ENCODE data around the gene ST8SIA2.

Gene ST8SIA2

GRCh38 chr15:92457471-92458041 is 63.9 kb downstream of the ST8SIA2 start:
- Histone ChIP-seq H3K36me3 (ENCODE audit: control insufficient read depth in 2 of 2, insufficient read depth in 1 of 2, low read length in 2 of 2) (no peaks in the 10 kb centered on the region), H3K4me3 (ENCODE audit: low read depth, low read length) (no peak overlapping the region), H3K4me1 (ENCODE audit: control insufficient read depth, insufficient read depth, low read length) (no peaks in the 10 kb centered on the region), H3K9me3 (ENCODE audit: control insufficient read depth, insufficient read depth, low read depth, low read length) (no peaks in the 10 kb centered on the region), H3K27ac (ENCODE audit: extremely low read depth, low read depth, low read length) (no peak overlapping the region)
- TF ChIP-seq ZNF747 (tag by site-specific recombination; IDR thresholded peaks at IDR 0.05): no peak
- TF ChIP-seq GLI4 (tag by site-specific recombination; IDR thresholded peaks at IDR 0.05): no peak
- TF ChIP-seq ZNF664 (tag by site-specific recombination; IDR thresholded peaks at IDR 0.05): no peak
- TF ChIP-seq ZNF510 (tag by site-specific recombination; IDR thresholded peaks at IDR 0.05; ENCODE audit: insufficient replicate concordance): no peak
- TF ChIP-seq ZNF391 (tag by site-specific recombination; IDR thresholded peaks at IDR 0.05; ENCODE audit: borderline replicate concordance, low read depth): no peak
- no peak for TF ChIP-seq CTCF (tag by site-specific recombination; IDR thresholded peaks at IDR 0.05)
- TF ChIP-seq, protein P1, sequence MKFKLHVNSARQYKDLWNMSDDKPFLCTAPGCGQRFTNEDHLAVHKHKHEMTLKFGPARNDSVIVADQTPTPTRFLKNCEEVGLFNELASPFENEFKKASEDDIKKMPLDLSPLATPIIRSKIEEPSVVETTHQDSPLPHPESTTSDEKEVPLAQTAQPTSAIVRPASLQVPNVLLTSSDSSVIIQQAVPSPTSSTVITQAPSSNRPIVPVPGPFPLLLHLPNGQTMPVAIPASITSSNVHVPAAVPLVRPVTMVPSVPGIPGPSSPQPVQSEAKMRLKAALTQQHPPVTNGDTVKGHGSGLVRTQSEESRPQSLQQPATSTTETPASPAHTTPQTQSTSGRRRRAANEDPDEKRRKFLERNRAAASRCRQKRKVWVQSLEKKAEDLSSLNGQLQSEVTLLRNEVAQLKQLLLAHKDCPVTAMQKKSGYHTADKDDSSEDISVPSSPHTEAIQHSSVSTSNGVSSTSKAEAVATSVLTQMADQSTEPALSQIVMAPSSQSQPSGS (tag by site-specific recombination; IDR thresholded peaks at IDR 0.05; ENCODE audit: low read depth): no peak
- TF ChIP-seq ZNF555 (tag by site-specific recombination; conservative IDR thresholded peaks at IDR 0.05): no peak
- TF ChIP-seq SCRT1 (tag by site-specific recombination; IDR thresholded peaks at IDR 0.05; ENCODE audit: borderline replicate concordance): no peak
- TF ChIP-seq, protein P2, sequence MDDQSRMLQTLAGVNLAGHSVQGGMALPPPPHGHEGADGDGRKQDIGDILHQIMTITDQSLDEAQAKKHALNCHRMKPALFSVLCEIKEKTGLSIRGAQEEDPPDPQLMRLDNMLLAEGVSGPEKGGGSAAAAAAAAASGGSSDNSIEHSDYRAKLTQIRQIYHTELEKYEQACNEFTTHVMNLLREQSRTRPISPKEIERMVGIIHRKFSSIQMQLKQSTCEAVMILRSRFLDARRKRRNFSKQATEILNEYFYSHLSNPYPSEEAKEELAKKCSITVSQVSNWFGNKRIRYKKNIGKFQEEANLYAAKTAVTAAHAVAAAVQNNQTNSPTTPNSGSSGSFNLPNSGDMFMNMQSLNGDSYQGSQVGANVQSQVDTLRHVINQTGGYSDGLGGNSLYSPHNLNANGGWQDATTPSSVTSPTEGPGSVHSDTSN (CRISPR knock-in tag; IDR thresholded peaks at IDR 0.05): no peak
- TF ChIP-seq FEZF1 (tag by site-specific recombination; IDR thresholded peaks at IDR 0.05): no peak
- TF ChIP-seq ZXDB (tag by site-specific recombination; IDR thresholded peaks at IDR 0.05): no peak
- no peak for TF ChIP-seq KLF7 (tag by site-specific recombination; IDR thresholded peaks at IDR 0.05; ENCODE audit: borderline replicate concordance)
- no peak for TF ChIP-seq SP3 (tag by site-specific recombination; IDR thresholded peaks at IDR 0.05)
- TF ChIP-seq, protein P3, sequence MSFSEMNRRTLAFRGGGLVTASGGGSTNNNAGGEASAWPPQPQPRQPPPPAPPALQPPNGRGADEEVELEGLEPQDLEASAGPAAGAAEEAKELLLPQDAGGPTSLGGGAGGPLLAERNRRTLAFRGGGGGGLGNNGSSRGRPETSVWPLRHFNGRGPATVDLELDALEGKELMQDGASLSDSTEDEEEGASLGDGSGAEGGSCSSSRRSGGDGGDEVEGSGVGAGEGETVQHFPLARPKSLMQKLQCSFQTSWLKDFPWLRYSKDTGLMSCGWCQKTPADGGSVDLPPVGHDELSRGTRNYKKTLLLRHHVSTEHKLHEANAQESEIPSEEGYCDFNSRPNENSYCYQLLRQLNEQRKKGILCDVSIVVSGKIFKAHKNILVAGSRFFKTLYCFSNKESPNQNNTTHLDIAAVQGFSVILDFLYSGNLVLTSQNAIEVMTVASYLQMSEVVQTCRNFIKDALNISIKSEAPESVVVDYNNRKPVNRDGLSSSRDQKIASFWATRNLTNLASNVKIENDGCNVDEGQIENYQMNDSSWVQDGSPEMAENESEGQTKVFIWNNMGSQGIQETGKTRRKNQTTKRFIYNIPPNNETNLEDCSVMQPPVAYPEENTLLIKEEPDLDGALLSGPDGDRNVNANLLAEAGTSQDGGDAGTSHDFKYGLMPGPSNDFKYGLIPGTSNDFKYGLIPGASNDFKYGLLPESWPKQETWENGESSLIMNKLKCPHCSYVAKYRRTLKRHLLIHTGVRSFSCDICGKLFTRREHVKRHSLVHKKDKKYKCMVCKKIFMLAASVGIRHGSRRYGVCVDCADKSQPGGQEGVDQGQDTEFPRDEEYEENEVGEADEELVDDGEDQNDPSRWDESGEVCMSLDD (tag by site-specific recombination; IDR thresholded peaks at IDR 0.05): no peak
- ChIA-PET POLR2A (no interaction called here), CTCF (interaction anchor here (0.9 kb wide), 1 partner anchor 751 kb away, joined by 3 read pairs; no protein-coding TSS in a partner anchor)

- TF ChIP-seq ZNF664 (tag by site-specific recombination; IDR thresholded peaks at IDR 0.05) (no peak), SCRT1 (tag by site-specific recombination; IDR thresholded peaks at IDR 0.05; ENCODE audit: borderline replicate concordance) (no peak), MZF1 (tag by site-specific recombination; IDR thresholded peaks at IDR 0.05; ENCODE audit: borderline replicate concordance) (no peak), GLI4 (tag by site-specific recombination; IDR thresholded peaks at IDR 0.05) (no peak), ZNF707 (tag by site-specific recombination; IDR thresholded peaks at IDR 0.05) (no peak), HOXA7 (CRISPR knock-in tag; IDR thresholded peaks at IDR 0.05; ENCODE audit: borderline replicate concordance) (no peak)
- TF ChIP-seq, protein P4, sequence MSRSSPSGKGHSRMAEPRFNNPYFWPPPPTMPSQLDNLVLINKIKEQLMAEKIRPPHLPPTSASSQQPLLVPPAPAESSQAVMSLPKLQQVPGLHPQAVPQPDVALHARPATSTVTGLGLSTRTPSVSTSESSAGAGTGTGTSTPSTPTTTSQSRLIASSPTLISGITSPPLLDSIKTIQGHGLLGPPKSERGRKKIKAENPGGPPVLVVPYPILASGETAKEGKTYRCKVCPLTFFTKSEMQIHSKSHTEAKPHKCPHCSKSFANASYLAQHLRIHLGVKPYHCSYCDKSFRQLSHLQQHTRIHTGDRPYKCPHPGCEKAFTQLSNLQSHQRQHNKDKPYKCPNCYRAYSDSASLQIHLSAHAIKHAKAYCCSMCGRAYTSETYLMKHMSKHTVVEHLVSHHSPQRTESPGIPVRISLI (tag by site-specific recombination; IDR thresholded peaks at IDR 0.05): no peak
- Histone ChIP-seq H3K27ac (ENCODE audit: extremely low read depth, low read depth, low read length) (no peak overlapping the region), H3K36me3 (ENCODE audit: control insufficient read depth in 2 of 2, insufficient read depth in 1 of 2, low read length in 2 of 2) (no peaks in the 10 kb centered on the region), H3K9me3 (ENCODE audit: control insufficient read depth, insufficient read depth, low read depth, low read length) (no peaks in the 10 kb centered on the region), H3K4me1 (ENCODE audit: control insufficient read depth, insufficient read depth, low read length) (no peaks in the 10 kb centered on the region), H3K4me3 (ENCODE audit: low read depth, low read length) (no peak overlapping the region)
- ChIA-PET CTCF (interaction anchor here (0.7 kb wide), 1 partner anchor 26 kb away, joined by 3 read pairs; no protein-coding TSS in a partner anchor), POLR2A (no interaction called here)
Observed at GRCh38 chr15:92460023-92460422, 66.3 kb downstream of the ST8SIA2 start.
